Ammon's horn (tissue), 1 donor: ENCODE results near the gene TMTC1.

Source experiments
- DNase-seq: peaks from one replicate; pipeline ENCODE4 v3.0.0-alpha.2; 2016; ENCODE audit warnings: low spot score

TMTC1 gene

GRCh38 chr12:29533815-29534489, 249.8 kb downstream of the TMTC1 start:
- no peak for DNase-seq

GRCh38 chr12:29531471-29531870, 252.3 kb downstream of the TMTC1 start:
- no peak for DNase-seq

DNA sequence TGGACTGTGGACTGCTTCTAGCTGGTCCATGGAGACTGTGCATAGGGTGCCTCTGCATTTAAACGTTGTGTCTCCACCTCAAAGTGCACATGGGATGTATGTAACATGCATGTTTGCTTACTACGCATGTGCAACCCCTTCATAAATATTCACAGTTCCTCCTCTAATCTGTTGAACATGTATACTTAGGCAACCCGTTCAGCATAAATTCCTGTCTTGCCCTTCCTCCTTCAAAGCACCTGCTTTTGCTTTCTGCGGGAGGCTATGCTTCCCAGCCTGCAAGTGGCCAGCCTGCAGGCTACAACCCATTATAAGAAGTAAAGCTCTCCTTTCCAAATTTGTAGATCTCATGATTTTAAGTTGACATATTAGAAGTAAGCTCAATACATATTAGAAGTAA, 253.3 kb downstream of the TMTC1 start:
- DNase-seq, result no peak

- DNase-seq, result no peak
Observed at GRCh38 chr12:29528161-29528560, 255.6 kb downstream of the TMTC1 start.

DNA sequence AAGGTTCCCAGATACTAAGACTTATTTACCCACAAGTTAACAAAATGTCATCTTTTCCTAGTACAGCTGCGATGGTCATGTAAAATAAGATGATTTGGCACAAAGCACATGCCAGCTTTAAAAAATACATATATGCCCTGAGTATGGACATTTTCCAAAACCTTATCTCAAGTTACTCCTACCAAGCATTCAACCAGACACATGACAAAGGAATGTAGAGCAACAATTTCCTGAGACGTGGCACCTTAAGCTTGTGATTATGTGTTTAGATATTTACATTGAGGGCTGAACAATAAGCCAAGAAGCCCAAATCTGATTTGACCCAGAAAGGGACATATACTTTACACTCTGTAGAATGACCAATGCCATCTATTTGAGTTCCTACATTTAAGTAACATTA, 261.8 kb downstream of the TMTC1 start:
- no peak for DNase-seq

DNA sequence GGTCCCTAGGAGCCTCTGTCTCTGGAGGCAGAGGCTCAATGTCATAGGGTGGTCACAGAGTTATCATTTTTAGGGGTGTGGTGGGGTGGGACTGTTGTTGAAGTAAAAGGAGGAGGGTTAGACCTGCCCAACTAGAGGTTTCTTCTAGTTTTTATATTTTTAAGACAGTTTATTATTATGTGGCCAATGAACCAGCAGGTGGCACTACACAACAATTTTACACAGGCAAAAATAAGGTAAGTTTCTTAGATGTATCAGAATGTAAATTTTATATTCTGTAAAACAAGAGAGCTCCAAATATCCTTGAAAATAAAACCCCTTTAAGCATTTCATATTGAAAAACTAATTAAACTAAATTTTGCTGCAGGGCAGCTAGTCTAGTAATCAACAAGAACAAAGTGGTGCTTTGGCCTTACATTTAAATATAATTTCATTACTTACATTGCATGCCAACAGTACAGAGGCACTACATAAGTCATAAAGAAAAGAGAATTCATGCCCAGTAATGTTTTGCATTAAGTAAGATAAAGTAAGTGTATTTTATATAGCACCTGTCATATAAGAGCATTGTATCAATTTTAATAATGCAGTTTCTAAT, 264.1 kb downstream of the TMTC1 start:
- DNase-seq, result peak; percentile 61

GRCh38 chr12:29518407-29518806, 265.3 kb downstream of the TMTC1 start:
- no peak for DNase-seq

- peak; percentile 41 for DNase-seq
Observed at GRCh38 chr12:29517264-29517663, 266.5 kb downstream of the TMTC1 start.

GRCh38 chr12:29516431-29516875, 267.3 kb downstream of the TMTC1 start:
- peak; percentile 29 for DNase-seq

GRCh38 chr12:29510591-29511185, 273.1 kb downstream of the TMTC1 start:
- no peak for DNase-seq

- no peak for DNase-seq
Observed at GRCh38 chr12:29509503-29509902, 274.2 kb downstream of the TMTC1 start.

- DNase-seq, result no peak
Observed at GRCh38 chr12:29508949-29509348, 274.8 kb downstream of the TMTC1 start.

GRCh38 chr12:29505122-29505521, 278.6 kb downstream of the TMTC1 start:
- no peak for DNase-seq

GRCh38 chr12:29503283-29503682, 280.5 kb downstream of the TMTC1 start:
- DNase-seq, result no peak

GRCh38 chr12:29499235-29499634, 284.5 kb downstream of the TMTC1 start:
- DNase-seq, result no peak

- no peak for DNase-seq
Observed at GRCh38 chr12:29497588-29497987, 286.2 kb downstream of the TMTC1 start, which contains the start of gene OVCH1. Gene OVCH1, minus strand, starts transcription at chr12:29497686. Its CDS starts 0 bp downstream, at chr12:29497686.

- DNase-seq, result no peak
Observed at GRCh38 chr12:29492891-29493290, 290.9 kb downstream of the TMTC1 start.

GRCh38 chr12:29486972-29487371, 296.8 kb downstream of the TMTC1 start:
- DNase-seq, result no peak

DNA sequence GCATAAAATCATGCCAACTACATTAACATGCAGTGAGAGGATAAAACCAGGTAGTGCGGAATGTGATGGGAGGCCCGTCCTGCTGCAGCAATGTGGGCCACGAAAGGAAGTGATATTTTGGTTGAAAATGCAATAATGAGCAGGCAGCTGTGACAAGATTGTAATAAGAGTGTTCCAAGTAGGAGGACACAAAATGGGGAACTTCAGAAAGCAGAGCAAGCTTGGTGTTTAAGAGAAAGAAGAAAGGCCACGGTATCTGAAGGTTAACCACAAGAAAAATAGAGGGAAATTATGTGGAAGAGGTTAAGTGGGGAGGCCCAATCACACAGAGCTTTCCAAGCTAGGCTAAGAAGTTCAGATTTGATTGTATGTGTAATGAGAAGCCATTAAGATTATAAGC, 320.5 kb downstream of the TMTC1 start:
- no peak for DNase-seq

- DNase-seq, result no peak
Observed at GRCh38 chr12:29460082-29460481, 323.7 kb downstream of the TMTC1 start.

DNA sequence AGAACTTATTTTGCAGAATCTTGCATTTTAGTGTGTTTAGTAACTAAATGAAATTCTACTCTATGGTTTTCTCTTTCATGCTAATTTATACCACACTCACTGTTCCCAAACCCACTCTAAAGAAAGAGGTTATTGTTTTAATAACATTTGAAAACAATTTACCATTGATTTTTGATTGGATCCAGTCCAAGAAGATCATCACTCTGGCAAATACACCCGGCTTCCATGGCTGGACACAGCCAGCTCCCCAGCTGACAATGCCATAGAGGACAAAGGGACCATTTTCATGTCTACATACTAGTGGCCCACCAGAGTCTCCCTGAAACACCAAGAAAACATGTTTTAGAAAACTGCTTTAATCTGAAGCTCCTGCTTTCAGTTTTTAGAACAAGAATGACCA, 328.7 kb downstream of the TMTC1 start:
- peak; percentile 88 for DNase-seq

DNA sequence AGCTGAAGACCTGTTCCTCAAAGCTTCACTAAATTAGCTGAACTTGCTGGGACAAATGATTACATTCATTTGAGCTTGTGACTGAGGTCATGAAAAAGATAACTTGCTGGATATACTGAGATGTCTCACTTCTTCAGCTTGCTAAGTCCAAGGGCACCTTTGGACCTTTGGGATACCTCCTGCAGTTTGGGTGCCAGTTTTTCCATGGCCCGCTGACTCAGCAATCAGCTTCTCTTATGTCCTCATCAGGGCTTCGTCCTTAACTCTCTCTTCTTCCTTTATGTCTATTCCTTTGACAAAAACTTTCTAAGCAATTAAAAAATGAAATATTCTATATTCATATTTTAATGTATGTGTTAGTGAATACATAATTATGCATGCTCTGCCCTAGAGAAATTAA, 331.9 kb downstream of the TMTC1 start:
- DNase-seq, result no peak
